HG03442 (cell line): Measurements from ENCODE around the gene RAD51B.

Experiments used
- ATAC-seq: cut with Tn5 transposase; IDR thresholded peaks from one replicate; pipeline ENCODE4 v1.9.1; 2021; ENCODE audit warnings: mild to moderate bottlenecking, moderate library complexity; ENCODE audit not compliant: unreplicated experiment

Gene RAD51B

DNA sequence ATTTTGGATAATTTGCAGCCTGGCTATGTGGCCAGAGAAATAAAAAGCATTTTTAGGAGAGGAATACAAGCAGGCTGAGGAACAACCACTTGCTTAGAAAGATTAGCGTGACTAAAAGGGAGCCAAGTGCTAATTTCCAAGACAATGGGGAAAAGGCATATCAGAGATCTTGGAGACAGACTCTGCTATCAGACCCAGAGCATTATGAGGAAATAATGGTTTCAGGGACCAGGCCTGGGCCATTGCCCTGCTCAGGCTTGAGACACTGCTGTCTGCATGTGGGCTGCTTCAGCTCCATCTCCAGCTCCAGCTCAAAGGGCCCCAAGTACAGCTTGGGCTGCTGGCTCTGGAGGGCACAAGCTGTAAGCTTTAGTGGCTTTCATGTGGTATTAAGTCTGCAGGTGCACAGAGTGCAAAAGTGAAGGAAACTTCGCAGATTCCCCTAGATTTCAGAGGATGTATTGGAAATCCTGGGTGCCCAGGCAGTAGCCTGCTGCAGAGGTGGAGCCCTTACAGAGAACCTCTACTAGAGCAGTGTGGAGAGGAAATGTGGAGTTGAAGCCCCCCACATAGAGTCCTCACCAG is 524.0 kb downstream of the RAD51B start:
- ATAC-seq = no peak

- no peak for ATAC-seq
Measured at GRCh38 chr14:68345738-68346137, 526.2 kb downstream of the RAD51B start.

- no peak for ATAC-seq
Measured at GRCh38 chr14:68346556-68347343, 527.2 kb downstream of the RAD51B start.

DNA sequence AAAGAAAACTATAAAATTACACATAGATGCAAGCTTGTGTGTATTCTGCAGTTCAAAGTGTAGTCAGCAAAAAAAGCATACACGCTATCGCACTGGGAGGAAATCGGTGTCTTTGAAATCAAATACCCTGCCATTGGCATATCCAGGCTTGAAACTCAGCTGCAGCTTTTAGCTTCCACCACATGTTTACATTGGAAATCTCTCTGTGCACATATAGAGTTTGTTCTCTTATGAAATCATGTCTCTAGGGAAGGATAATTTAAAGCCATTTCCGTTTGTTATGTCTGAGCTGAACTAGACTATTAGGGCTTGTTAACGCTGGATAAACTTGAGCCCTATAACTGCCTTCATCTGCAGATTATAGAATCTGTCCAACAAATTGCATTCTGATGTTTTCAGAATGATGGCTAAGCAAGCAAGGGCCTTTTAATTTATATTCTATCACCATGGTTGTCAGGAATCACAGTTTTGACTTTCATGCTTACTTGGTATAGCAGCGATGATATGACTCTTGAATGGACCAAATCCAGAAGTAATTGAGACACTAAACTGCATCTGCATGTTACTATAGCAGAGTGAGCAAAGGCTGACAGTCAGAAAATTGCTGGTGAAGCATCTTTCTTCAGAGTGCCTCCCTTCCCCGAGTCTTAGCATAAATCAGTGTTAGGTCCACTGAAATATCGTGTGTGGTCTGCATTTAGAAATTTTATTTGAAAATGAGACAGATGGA is 530.5 kb downstream of the RAD51B start:
- no peak for ATAC-seq

GRCh38 chr14:68355415-68355814 is 535.8 kb downstream of the RAD51B start:
- ATAC-seq = no peak

DNA sequence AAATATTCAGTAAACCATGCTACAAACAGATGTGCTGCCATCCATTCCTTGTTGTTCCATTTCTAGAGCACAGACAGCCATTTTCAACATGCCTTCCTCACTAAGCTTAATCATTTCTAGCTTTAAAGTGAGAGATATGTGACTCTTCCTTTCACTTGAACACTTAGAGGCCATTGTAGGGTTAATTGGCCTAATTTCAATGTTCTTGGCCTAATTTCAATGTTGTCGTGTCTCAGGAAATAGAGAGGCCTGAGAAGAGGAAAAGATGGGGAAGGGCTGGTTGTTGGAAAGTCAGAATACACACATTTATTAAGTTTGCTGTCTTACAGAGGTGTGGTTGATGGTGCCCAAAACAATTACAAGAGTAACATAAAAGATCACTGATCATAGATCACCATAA is 538.2 kb downstream of the RAD51B start:
- ATAC-seq = no peak

DNA sequence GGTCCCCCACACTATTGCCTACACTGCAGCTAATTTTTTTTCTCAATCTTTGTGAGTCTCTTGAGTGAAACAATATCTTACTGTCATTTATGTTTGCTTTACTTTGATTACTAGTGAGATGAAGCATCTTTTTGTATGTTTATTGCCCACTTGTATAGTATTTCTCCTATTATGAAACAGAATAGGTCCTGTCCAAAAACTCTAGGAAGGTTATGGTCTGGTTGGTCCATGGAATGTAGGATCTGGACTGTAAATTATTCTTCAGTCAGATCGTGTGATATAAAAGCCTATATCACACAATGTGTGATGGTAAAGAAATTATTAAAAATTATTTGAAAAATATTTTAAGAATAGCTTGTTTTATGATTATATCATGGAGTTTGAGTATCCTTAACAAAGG is 538.9 kb downstream of the RAD51B start:
- ATAC-seq = no peak

GRCh38 chr14:68359022-68359836 is 539.6 kb downstream of the RAD51B start:
- no peak for ATAC-seq

GRCh38 chr14:68359837-68360552 is 540.4 kb downstream of the RAD51B start:
- no peak for ATAC-seq

DNA sequence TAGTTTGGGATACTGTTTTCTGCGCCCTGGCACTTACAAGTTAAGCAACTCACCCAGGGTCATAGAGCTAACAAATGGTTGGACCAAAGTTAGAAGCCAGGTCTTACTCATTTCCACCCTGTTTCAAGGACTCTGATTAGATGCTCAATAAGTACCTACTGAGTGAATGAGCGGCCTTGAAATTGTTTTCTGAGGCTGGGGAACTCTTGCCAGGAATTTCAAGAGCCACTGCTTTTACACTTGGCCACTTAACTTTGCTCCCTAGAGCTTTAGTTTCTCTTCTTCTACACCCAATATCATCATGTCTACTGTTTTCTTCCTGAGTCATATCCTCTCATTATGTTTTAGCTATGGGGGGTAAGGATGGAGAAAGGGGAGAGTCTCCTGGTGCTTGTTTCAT is 541.7 kb downstream of the RAD51B start:
- no peak for ATAC-seq

GRCh38 chr14:68362846-68363245 is 543.3 kb downstream of the RAD51B start:
- no peak for ATAC-seq

DNA sequence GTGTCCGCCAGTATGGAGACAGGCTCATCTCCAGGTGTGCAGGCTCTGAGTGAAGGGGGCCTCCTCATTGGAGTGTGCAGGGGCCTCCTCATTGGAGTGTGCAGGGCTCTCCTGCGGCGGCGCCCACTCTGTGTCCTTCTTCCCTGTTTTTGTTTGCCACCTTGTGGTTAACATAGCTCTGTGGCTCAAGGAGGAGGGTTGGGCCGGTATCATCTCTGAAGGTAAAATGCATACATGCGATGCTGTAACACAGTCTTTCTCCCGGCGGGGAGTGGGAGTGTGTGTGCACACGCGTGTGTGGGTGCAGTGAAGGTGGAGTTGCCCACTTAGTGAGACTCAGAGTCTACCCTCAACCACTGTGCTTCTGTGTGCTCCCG is 543.9 kb downstream of the RAD51B start:
- ATAC-seq = no peak

DNA sequence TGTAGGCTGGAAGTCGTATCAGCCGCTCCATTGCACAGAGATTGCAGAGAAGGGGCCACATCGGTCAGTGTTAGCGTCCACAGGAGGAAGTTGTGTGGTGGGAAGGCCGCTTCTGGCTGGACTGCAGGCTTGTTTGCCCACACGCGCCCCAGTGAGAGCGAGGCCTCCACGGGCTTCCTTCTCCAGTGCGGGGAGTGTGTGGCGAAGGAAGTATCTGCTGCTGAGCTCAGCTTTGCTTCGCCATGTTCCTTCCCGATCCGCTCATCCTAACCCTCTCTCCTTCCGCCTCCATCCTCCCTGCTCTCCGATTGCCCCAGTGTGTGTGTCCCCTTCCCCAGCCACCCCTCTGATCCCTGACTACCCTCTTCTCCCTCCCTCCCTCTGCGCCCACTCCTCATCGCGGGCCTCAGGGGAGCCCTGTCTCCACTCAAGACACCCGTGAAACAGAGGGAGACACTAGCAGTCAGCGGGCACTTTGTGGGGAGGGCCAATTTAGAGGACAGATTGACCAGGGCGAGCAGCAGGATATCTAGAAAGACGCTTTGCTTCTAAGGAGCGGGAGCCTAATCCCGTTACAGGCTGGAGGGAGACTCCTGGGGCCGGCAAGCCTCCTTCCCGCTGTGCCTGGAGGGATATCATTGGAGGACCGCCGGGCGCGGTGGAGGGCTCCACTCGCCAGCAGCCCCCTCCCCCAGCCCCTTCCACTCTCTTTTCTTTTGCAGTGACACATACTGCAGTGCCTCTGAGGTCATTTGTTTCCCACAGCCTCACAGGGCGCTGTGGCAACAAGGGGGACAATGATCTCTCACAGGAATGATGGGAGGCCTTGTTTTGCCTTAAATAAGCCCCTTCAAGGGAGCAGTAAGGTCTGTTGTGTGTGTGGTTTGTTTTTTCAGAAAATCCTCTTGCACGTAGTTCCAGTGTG is 544.5 kb downstream of the RAD51B start:
- ATAC-seq = no peak

DNA sequence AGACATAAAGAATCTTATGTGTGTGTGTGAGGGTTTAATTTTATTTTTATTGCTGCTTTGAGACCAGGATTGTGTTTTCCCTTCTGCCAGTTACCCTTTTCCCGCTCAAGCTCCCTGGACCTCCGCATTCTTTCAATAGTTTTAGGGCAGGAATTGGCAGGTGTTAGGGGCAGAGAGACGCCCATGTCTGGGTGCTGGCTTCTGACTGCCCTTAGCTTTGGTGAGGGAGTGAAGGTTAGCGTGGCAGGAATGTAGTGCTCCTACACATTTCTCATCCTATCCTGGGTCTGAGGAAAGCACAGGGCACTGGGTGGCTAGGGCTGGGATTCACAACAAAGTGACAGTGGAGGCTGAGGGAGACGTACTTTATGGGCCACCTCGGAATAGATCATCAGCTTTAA is 545.2 kb downstream of the RAD51B start:
- ATAC-seq = no peak

DNA sequence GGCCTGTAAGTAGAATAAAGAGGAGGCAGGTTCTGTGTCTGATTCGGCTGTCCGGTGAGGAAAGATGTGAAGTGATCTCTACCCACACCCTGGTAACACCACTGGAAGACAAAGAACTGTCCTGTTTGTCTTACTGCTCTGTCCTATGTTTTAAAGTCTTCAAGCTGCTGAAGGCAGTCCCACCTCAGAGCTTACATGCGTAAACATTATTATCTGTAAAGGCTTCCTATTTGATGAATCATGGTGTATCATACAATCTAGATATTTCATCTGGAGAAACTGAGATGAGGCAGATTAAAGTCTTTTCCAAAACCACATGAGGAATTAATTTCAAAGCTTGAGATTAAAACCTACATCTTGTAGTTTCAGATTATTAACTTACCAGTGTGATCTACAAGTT is 545.6 kb downstream of the RAD51B start:
- ATAC-seq = no peak

DNA sequence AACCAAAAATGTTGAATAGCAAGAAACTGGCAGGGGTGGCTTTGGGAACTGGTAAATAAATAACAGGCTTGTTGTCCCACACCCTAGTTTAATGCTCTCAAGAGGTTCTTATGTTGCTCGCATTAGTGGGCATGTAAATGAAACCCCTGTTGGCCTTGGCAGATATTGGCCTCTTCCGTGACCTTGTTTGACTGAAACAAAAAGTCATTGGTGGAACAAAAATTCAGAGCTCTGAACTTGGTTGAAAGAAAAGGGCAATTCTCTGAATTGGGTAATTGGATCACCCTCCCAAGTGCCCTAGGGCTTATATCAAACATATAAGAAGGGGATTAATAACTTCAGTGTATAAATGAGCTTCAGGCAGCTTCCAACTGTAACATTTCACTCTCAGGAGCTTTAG is 547.1 kb downstream of the RAD51B start:
- ATAC-seq = no peak

- no peak for ATAC-seq
Measured at GRCh38 chr14:68367536-68367935, 548.0 kb downstream of the RAD51B start.

- ATAC-seq = peak; percentile 38
Measured at GRCh38 chr14:68368850-68369249, 549.3 kb downstream of the RAD51B start.

DNA sequence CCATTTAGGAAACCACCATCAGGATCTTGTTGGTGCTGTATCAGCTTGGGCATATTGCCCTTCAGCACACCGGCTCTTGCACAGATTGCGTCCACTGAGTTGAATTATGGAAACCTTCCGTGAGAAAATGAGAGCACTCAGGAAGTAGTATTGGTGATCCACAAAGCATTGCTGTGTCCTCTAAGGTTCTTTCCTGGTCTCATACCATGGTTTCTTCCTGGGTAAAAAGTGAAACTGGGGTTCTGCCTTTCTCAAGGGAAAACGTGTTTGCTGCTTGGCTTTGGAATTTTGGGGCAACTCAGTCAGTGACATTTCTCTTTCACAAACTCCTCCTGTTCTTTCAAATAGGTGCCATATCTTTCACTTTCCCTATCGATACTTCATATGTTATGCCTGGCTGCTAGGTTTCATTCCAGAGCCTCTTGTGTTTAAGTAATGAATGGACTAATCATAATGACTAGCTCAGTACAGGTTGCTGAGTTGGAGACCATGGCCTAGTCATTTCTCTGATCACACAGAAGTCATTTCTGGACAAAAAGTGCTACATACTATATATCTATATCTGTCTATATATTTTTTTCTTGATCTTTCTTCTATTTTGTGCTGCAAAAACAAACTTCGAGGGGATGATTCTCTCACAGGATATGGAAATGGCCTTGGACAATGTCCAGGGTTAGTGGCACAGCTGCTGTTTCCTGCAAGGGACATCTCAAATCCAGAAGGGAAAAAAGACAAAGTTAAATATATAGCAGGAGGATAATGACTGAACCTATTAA is 549.9 kb downstream of the RAD51B start:
- ATAC-seq = peak; percentile 67
